C4-2B (cell line): ENCODE measurements around the gene AQP10.
"Not testable (repeated sequence)": the region's sequence is repeated elsewhere in the genome, so short reads cannot be mapped to it uniquely, and the experiment has no call there.

Source experiments
- H3K27ac ChIP-seq: fragments of 450-650 bp; 2 replicates; pipeline ENCODE4 v1.5.1; 2017
- ZFX ChIP-seq: fragments of 450-650 bp; IDR thresholded peaks from 2 replicates; pipeline ENCODE4 v1.6.1; 2017
- TF ChIP-seq, protein P1 (sequence below): fragments of 450-650 bp; conservative IDR thresholded peaks from 2 replicates; pipeline ENCODE4 v1.5.1; 2017; ENCODE audit warnings: mild to moderate bottlenecking

AQP10 gene

DNA sequence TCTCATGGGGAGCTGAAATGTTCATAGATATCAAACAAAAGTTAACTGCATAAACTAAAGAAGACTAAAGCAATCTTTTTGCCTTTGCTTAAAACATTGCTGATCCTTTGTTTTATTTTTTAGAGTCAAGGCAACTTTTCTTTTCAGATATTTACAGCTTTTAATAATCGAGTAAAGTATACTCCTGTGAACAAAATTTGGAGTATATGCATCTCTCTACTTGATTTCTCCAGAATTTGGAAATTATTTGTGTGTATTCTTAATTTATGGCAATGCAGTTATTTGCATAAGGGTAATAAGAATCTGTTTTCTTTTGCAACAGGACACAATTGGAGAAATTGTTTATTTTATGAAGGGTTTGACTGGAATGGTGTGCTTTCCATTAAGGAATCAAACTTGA lies 4.2 kb upstream of the AQP10 start:
- TF ChIP-seq, protein P1, sequence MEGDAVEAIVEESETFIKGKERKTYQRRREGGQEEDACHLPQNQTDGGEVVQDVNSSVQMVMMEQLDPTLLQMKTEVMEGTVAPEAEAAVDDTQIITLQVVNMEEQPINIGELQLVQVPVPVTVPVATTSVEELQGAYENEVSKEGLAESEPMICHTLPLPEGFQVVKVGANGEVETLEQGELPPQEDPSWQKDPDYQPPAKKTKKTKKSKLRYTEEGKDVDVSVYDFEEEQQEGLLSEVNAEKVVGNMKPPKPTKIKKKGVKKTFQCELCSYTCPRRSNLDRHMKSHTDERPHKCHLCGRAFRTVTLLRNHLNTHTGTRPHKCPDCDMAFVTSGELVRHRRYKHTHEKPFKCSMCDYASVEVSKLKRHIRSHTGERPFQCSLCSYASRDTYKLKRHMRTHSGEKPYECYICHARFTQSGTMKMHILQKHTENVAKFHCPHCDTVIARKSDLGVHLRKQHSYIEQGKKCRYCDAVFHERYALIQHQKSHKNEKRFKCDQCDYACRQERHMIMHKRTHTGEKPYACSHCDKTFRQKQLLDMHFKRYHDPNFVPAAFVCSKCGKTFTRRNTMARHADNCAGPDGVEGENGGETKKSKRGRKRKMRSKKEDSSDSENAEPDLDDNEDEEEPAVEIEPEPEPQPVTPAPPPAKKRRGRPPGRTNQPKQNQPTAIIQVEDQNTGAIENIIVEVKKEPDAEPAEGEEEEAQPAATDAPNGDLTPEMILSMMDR, result no peak
- TF ChIP-seq ZFX, result no peak
- no peak overlapping the region for H3K27ac ChIP-seq

DNA sequence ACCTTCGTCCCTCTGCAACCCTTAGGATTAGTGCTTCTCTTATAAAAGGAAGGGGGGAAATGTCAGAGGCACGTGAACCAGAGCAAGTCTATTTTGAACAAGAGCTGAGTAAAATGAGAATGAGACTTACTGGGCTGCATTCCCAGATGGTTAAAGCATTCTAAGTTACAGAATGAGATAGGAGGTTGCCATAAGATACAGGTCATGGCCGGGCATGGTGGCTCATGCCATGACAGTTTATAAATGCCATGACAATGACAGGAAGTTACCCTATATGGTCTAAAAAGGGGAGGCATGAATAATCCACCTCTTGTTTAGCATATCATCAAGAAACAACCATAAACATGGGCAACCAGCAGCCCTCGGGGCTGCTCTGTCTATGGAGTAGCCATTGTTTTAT lies 2.5 kb upstream of the AQP10 start:
- TF ChIP-seq ZFX, result no peak
- TF ChIP-seq, protein P1, result no peak
- H3K27ac ChIP-seq, result no peak overlapping the region

DNA sequence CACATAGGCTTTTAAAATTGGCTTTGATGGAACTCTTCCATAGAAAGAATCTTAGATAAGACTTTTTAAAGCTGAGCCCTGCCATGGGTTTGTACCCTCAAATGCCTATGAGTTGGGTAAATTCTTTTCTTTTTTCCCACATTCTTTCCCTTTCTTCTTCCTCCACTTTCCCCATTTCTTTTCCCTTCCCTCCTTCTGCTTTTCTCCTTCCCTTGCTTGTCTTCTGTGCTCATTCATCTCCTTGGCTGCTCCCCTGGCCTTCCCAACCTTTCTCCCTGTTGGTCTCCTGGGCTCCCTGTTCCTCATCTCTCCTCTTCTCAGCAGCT lies 679 bp downstream of the AQP10 start:
- H3K27ac ChIP-seq, result not testable (repeated sequence)

DNA sequence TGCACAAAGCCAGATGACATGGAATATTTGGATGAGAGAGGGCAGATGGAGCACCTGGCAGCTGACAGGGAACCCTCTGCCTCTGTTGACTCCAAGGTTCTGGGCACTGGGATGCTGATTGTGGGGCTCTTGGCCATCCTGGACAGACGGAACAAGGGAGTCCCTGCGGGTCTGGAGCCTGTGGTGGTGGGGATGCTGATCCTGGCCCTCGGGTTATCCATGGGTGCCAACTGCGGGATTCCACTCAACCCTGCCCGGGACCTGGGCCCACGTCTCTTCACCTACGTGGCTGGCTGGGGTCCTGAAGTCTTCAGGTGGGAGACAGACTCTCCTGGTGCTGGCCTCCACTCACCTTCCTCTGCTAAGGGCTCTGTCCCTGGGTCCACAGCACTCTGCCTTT lies 2.6 kb downstream of the AQP10 start:
- TF ChIP-seq, protein P1, result no peak
- TF ChIP-seq ZFX, result no peak
- H3K27ac ChIP-seq, result no peak overlapping the region

DNA sequence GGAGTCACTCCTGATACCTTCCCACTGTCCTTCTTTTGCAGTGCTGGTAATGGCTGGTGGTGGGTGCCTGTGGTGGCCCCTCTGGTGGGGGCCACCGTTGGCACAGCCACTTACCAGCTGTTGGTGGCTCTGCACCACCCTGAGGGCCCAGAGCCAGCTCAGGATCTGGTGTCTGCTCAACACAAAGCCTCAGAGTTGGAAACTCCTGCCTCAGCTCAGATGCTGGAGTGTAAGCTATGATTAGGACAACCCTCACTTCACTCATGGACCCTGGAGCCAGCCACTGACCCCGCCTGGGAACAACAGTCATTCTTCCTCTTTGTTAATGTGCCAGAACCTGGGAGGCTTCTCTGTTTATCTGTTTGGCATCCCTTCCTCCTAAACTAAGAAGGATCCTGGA lies 3.3 kb downstream of the AQP10 start:
- TF ChIP-seq, protein P1, result 0 out of 2 replicates have a peak, but pooled peaks have one; percentile 16
- TF ChIP-seq ZFX, result no peak
- H3K27ac ChIP-seq, result no peak overlapping the region

DNA sequence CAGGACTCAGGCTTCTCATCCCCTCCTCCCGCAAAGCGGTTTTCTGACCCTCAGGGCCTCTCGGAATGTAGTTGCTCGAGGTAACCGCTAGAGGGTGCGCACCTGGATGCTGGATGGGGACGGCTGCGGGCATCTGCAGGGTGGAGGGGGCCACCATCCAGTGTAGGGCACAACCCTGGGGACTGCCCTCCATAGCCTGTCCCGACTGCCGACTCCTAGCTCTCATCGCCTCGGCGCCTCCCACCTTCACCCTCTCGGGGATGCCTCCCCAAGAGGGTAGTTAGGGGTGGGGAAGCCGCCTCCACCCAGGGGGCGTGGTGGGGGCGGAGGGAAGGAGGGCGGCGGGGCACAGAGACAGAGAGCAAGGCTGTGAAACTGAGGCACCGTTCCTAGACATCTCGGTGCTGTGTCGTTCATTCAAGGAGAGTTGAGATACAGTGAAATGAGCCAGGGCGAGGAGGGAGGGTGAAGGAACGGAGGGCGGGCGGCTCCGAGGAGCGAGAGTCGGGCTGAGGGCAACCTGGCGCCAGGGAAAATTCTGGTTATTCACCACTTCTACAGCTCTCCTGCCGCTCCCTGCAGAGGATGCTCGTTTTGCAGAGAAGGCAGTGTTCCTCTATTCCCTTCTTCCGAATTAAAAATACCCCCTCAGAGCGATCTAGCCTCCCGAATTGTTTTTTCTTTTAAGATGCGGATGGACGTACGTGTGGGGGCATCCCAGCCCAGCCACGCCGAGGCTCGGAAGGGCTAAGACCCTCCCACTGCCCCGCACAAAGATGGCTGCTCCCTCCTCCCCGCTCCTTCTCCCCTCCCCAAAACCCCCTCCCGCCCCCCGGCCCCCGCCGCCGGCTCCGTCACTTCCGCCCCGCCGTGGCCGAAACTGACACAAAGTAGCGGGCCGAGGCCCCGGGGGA lies 4.0 kb downstream of the AQP10 start, which contains the start of gene ATP8B2:
Gene ATP8B2 (plus strand): TSS at position 857 of the 914 bp plus-strand sequence. CDS start 2,617 bp downstream, outside the sequence.
- TF ChIP-seq, protein P1, result peak; percentile 98
- no peak for TF ChIP-seq ZFX
- peak within 1 kb of the TSS; percentile 70 for H3K27ac ChIP-seq

DNA sequence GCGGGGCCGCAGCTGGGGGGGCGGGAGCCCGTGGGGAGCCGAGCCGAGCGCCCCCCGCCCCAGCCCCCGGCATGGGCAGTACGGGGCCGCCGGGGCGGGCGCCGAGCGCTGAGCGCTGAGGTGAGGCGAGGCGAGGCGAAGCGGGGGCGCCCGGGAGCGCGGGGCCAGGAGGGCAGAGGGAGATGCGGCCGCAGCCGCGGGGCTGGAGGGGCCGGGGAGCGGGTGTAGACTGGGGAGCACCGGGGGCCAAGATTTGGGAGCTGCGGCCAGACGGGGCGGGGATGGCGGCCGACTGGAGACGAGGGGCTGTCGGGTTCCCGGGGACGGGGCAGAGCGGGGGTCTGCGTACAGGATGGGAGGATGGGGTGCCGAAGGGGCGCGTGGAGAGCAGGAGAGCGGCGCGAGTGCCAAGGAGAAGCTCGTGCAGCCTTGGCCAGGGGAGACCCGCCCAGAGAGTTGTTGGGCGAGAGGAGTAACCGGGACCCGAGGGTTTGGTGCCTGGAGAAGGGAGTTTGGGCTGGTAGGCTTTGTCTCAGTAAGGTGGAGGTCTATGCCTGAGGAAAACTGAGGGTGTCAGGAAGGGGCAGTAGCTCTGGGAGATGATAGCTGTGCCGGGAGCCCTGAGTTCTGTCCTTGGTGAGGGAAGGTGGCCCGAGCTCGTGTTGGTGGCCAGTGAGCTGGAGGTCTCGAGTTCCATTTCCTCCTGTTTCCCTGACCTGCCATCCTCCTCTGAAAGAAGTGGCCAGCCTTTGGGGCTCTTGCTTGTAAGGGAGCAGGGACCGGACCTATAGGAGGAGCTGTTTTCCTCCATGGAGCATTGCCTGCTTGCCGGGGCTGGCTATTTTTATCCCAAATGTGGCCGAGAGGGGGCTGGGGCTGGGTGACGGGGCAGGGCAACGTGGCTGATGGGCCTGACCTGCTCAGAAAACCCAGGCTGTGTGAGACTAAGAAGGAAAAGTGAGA lies 5.0 kb downstream of the AQP10 start:
- peak overlapping the region; percentile 70 for H3K27ac ChIP-seq

More for the DNA sequence above, 5.0 kb downstream of the AQP10 start:
- no peak for TF ChIP-seq ZFX
- TF ChIP-seq, protein P1, result peak; percentile 53
